ENCODE results near the gene PRPH.

DNA sequence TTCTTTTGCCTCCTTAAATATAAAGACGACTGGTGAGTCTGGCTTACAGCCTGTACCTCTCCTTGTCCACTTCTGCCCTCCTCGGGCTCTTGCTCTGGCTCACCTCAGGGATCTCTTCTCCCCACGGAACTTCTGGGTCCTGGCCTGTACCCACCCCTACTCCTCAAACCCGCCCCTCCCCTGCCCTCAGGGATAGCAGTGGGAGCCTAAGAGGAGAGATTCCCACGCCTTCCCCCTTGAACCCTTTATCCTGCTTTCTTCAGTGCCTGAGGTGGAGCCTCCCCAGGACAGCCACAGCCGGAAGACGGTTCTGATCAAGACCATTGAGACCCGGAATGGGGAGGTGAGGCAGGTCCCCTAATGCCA lies 2.7 kb downstream of the PRPH start:
- TF ChIP-seq, protein P1, sequence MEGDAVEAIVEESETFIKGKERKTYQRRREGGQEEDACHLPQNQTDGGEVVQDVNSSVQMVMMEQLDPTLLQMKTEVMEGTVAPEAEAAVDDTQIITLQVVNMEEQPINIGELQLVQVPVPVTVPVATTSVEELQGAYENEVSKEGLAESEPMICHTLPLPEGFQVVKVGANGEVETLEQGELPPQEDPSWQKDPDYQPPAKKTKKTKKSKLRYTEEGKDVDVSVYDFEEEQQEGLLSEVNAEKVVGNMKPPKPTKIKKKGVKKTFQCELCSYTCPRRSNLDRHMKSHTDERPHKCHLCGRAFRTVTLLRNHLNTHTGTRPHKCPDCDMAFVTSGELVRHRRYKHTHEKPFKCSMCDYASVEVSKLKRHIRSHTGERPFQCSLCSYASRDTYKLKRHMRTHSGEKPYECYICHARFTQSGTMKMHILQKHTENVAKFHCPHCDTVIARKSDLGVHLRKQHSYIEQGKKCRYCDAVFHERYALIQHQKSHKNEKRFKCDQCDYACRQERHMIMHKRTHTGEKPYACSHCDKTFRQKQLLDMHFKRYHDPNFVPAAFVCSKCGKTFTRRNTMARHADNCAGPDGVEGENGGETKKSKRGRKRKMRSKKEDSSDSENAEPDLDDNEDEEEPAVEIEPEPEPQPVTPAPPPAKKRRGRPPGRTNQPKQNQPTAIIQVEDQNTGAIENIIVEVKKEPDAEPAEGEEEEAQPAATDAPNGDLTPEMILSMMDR (conservative IDR thresholded peaks at IDR 0.05; ENCODE audit: low read depth, low read length): no peak
- no peak for TF ChIP-seq MAZ (IDR thresholded peaks at IDR 0.05; ENCODE audit: borderline replicate concordance, low read depth, low read length)
